Activated CD8-positive, alpha-beta T cell treated with anti-CD3 and anti-CD28 coated beads for 36 hours (primary cell): ENCODE results near the gene ATRNL1. TPM values are rescaled to one million over a fixed set of nuclear protein-coding genes. Genes with fewer than 3 reads are reported as not detected.

Experiments used
- ATAC-seq: fragments of 200-7000 bp; cut with Tn5 transposase; one replicate; pipeline ENCODE4 v1.10.0; 2021; ENCODE audit warnings: mild to moderate bottlenecking, moderate library complexity
- CTCF ChIA-PET: fragments of 350-600 bp; sonication (Branson Sonifier 250); formaldehyde crosslinking; loops from one replicate; lab custom pipeline; 2021; ENCODE audit warnings: antibody characterized with exemption; lab: Charles Lee
- POLR2A ChIA-PET: fragments of 350-600 bp; sonication (Branson Sonifier 250); formaldehyde crosslinking; loops from one replicate; lab custom pipeline; 2021; ENCODE audit warnings: antibody characterized with exemption; lab: Charles Lee
- DNase-seq: peaks from one replicate; pipeline ENCODE4 v3.0.0-alpha.2; 2020
- H3K27ac Mint-ChIP-seq: one replicate; pipeline ENCODE4 v1.8.0; 2021; ENCODE audit warnings: mild to moderate bottlenecking, mixed read lengths
- H3K27me3 Mint-ChIP-seq: one replicate; pipeline ENCODE4 v1.8.0; 2021; ENCODE audit warnings: mixed read lengths
- H3K36me3 Mint-ChIP-seq: one replicate; pipeline ENCODE4 v1.8.0; 2021; ENCODE audit warnings: low read depth, mixed read lengths
- H3K4me1 Mint-ChIP-seq: one replicate; pipeline ENCODE4 v1.8.0; 2021; ENCODE audit warnings: low read depth, mixed read lengths
- H3K4me3 Mint-ChIP-seq: one replicate; pipeline ENCODE4 v1.8.0; 2021; ENCODE audit warnings: mild to moderate bottlenecking, moderate library complexity, mixed read lengths
- H3K9me3 Mint-ChIP-seq: one replicate; pipeline ENCODE4 v1.8.0; 2021; ENCODE audit warnings: mixed read lengths
- CTCF ChIP-seq: fragments of 200-600 bp; IDR thresholded peaks from one replicate; pipeline ENCODE4 v1.8.0; 2022; ENCODE audit warnings: antibody characterized with exemption, mild to moderate bottlenecking
- intact Hi-C: fragments of 100-400 bp; cut with micrococcal nuclease; formaldehyde crosslinking; loops from one replicate; pipeline ENCODE4 v1.10.0; 2022
- total RNA-seq, 2 experiments: library from RNA; stranded (reverse); gene quantifications; one replicate each; pipeline ENCODE4 v1.2.3, GENCODE V29; 2021

Gene ATRNL1
- total RNA-seq, 2 experiments from 2014 or later, result not detected

DNA sequence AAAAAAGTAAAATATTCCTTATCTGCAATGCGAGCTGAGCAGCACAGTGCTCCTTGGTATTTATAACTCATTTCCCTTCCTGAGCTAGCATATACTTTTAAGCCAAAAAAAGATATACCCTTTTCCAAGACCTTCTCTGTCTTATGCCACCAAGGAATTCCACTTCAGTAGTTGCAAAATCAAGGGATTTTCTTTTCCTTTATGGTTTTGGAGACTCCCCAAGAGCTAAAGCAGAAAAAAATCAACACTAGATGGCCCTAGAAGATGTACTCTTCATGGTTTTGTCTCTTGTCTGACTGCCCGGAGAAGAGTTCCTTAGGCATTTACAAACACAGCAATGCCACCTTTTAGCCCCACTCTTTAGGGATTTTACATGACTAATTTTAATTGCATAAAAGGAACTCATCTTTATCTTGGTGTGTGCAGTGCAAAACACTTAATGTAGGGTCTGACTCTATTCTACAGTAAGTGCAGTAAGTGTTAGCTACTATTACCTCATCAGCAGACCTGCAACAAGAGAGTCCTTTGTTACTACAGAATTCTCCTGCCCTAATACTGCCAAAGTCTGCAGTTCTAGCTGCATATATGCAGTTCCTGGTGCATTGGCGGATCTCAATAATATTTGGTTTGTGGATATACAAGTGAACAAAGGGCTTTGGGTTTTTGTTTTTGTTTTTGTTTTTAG, 736.5 kb downstream of the ATRNL1 start:
- H3K36me3 Mint-ChIP-seq, result no peaks in the 10 kb centered on the region
- ChIA-PET CTCF (no interaction called here), POLR2A (no interaction called here)
- no peak for ATAC-seq
- DNase-seq, result no peak
- H3K4me3 Mint-ChIP-seq, result no peak overlapping the region
- intact Hi-C loops, result no loop called here
- H3K27ac Mint-ChIP-seq, result no peak overlapping the region
- peaks cover 6% of the 10 kb centered on the region for H3K9me3 Mint-ChIP-seq
- TF ChIP-seq CTCF, result no peak
- no peaks in the 10 kb centered on the region for H3K27me3 Mint-ChIP-seq
- H3K4me1 Mint-ChIP-seq, result no peaks in the 10 kb centered on the region

DNA sequence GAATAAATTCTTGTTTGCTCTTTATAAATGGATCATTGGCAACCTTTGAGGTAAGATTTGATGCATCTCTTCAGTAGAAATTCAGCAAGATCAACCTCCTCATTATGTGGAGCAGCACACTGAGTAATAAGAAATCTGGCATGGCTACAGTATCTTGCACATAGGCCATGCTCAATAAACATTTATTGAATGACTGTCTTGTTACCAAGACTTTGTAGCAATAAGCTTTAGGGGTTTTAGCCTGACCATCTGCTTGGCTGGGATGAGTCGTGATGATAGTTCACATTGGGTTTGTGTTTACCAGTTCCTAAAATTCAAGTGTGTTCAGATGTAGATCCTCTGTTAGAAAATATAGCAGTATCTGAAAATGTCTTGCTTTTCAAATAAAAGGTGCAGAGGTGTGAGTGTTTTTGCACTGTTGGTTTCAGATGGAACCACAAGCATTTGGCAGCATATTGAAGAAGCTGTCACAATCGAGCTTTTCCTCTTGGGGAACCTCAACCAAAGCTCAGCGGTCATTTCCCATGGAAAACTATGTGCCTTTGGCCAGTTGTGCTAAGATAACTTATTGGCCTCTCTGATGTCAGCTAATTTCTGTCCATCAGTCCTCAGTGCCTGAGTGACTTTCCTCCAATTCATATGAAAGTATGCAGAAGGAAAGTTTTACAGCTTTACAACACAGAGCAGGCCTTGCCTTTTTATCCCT, 737.3 kb downstream of the ATRNL1 start:
- Mint-ChIP-seq H3K27me3 (no peaks in the 10 kb centered on the region), H3K9me3 (peaks cover 3% of the 10 kb centered on the region), H3K4me3 (no peak overlapping the region), H3K4me1 (no peaks in the 10 kb centered on the region), H3K36me3 (no peaks in the 10 kb centered on the region), H3K27ac (no peak overlapping the region)
- intact Hi-C loops, result no loop called here
- ATAC-seq, result no peak
- POLR2A ChIA-PET, result no interaction called here
- no peak for DNase-seq
- CTCF ChIA-PET, result no interaction called here
- TF ChIP-seq CTCF, result no peak

DNA sequence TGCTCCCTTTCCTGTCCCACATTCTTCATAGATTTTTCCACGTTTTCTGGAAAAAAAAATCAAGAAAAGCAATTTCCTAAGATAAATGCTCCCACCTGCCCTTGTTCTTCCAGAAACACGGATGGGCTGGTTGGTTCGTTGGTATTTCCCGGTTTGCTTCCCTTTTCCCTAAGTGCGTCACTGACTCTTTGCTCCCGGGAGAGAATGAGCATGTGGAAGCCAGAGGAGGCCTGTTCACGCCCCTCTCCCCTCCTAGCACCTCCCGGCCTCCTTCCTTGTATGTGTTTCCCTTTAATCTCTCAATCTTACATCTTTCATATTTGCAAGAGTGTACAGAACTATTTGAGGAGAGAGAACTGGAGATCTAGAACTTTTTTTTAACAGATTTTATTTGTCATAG, 737.9 kb downstream of the ATRNL1 start:
- TF ChIP-seq CTCF, result no peak
- ATAC-seq (no peak), DNase-seq (no peak)
- Mint-ChIP-seq H3K27ac (no peak overlapping the region), H3K4me3 (no peak overlapping the region), H3K9me3 (peaks cover 3% of the 10 kb centered on the region), H3K36me3 (no peaks in the 10 kb centered on the region), H3K27me3 (no peaks in the 10 kb centered on the region), H3K4me1 (no peaks in the 10 kb centered on the region)
- CTCF ChIA-PET, result no interaction called here
- POLR2A ChIA-PET, result no interaction called here
- intact Hi-C loops, result no loop called here

DNA sequence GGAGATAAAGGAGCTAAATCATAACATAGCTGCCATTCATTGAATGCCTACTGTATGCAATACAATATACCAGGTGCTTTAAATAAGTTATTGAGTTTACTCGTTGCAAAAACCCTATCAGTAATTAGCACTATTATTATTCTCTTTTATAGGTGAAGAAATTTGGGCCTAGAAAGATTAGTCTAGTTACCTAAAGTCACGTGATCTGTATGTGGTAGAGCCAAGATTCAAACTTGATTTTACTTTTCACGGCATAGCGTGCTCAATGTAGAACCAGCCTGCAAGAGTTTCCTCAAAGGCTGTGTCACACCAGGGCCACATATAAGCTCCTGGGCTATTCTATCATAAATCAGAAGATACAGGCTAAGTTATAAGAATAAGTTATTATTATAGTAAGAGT, 740.0 kb downstream of the ATRNL1 start:
- peaks cover 2% of the 10 kb centered on the region for H3K9me3 Mint-ChIP-seq
- ChIA-PET CTCF (no interaction called here), POLR2A (no interaction called here)
- no peak for TF ChIP-seq CTCF
- no peak overlapping the region for H3K4me3 Mint-ChIP-seq
- intact Hi-C loops, result no loop called here
- DNase-seq, result no peak
- ATAC-seq, result no peak
- H3K36me3 Mint-ChIP-seq, result no peaks in the 10 kb centered on the region
- no peaks in the 10 kb centered on the region for H3K27me3 Mint-ChIP-seq
- no peaks in the 10 kb centered on the region for H3K4me1 Mint-ChIP-seq
- no peak overlapping the region for H3K27ac Mint-ChIP-seq

GRCh38 chr10:115844591-115844990, 751.4 kb downstream of the ATRNL1 start:
- ChIA-PET CTCF (interaction anchor here (0.9 kb wide), 1 partner anchor 45 kb away, joined by 3 read pairs; no protein-coding TSS in a partner anchor), POLR2A (no interaction called here)
- Mint-ChIP-seq H3K4me3 (no peak overlapping the region), H3K27ac (no peak overlapping the region), H3K27me3 (no peaks in the 10 kb centered on the region), H3K36me3 (no peaks in the 10 kb centered on the region), H3K4me1 (no peaks in the 10 kb centered on the region), H3K9me3 (no peaks in the 10 kb centered on the region)
- no peak for TF ChIP-seq CTCF
- no peak for ATAC-seq
- intact Hi-C loops, result no loop called here
- no peak for DNase-seq
